Ishikawa (cell line): ENCODE measurements around the gene SMYD2.

ENCODE experiments used
- CEBPB ChIP-seq: IDR thresholded peaks from 2 replicates; pipeline ENCODE4 v1.6.1; 2012
- CREB1 ChIP-seq: IDR thresholded peaks from 2 replicates; pipeline ENCODE4 v1.6.1; 2012; ENCODE audit warnings: low read depth
- EGR1 ChIP-seq: IDR thresholded peaks from 2 replicates; pipeline ENCODE4 v1.6.1; 2012
- EP300 ChIP-seq: IDR thresholded peaks from 2 replicates; pipeline ENCODE4 v1.6.1; 2012; ENCODE audit warnings: borderline replicate concordance
- FOXM1 ChIP-seq: IDR thresholded peaks from 2 replicates; pipeline ENCODE4 v1.6.1; 2012; ENCODE audit warnings: low read depth, borderline replicate concordance
- MAX ChIP-seq: IDR thresholded peaks from 2 replicates; pipeline ENCODE4 v1.6.1; 2012
- NFIC ChIP-seq: IDR thresholded peaks from 2 replicates; pipeline ENCODE4 v1.6.1; 2012
- RAD21 ChIP-seq: IDR thresholded peaks from 2 replicates; pipeline ENCODE4 v1.6.1; 2012; ENCODE audit warnings: low read depth
- REST ChIP-seq: IDR thresholded peaks from 2 replicates; pipeline ENCODE4 v1.6.1; 2012; ENCODE audit warnings: low read depth, mild to moderate bottlenecking
- TAF1 ChIP-seq: IDR thresholded peaks from 2 replicates; pipeline ENCODE4 v1.6.1; 2012; ENCODE audit warnings: low read depth, mild to moderate bottlenecking
- TCF12 ChIP-seq: IDR thresholded peaks from 2 replicates; pipeline ENCODE4 v1.6.1; 2012; ENCODE audit warnings: low read depth
- TEAD4 ChIP-seq: IDR thresholded peaks from 2 replicates; pipeline ENCODE4 v1.6.1; 2012
- USF1 ChIP-seq: IDR thresholded peaks from 2 replicates; pipeline ENCODE4 v1.6.1; 2012
- YY1 ChIP-seq: IDR thresholded peaks from 2 replicates; pipeline ENCODE4 v1.6.1; 2012; ENCODE audit warnings: low read depth
- ZBTB7A ChIP-seq: IDR thresholded peaks from 2 replicates; pipeline ENCODE4 v1.6.1; 2012; ENCODE audit warnings: low read depth

The SMYD2 gene

GRCh38 chr1:214337511-214337910 is 56.6 kb downstream of the SMYD2 start:
- TF ChIP-seq CREB1, result no peak
- no peak for TF ChIP-seq TAF1

GRCh38 chr1:214338212-214338611 is 57.3 kb downstream of the SMYD2 start:
- no peak for TF ChIP-seq FOXM1
- no peak for TF ChIP-seq TAF1
- TF ChIP-seq REST, result no peak
- no peak for TF ChIP-seq NFIC
- TF ChIP-seq RAD21, result no peak
- no peak for TF ChIP-seq CEBPB
- TF ChIP-seq CREB1, result no peak
- TF ChIP-seq ZBTB7A, result no peak
- no peak for TF ChIP-seq TCF12
- no peak for TF ChIP-seq MAX
- TF ChIP-seq YY1, result no peak
- TF ChIP-seq USF1, result no peak
- no peak for TF ChIP-seq EGR1

GRCh38 chr1:214341459-214341858 is 60.5 kb downstream of the SMYD2 start:
- TF ChIP-seq CREB1, result no peak
- TF ChIP-seq EP300, result no peak
- TF ChIP-seq FOXM1, result no peak
- no peak for TF ChIP-seq MAX
- no peak for TF ChIP-seq RAD21
- no peak for TF ChIP-seq REST
- TF ChIP-seq ZBTB7A, result no peak
- TF ChIP-seq USF1, result no peak
- TF ChIP-seq YY1, result no peak
- TF ChIP-seq TAF1, result no peak
- TF ChIP-seq TCF12, result no peak
- TF ChIP-seq EGR1, result no peak

- TF ChIP-seq NFIC (no peak), USF1 (no peak), EGR1 (no peak), TEAD4 (no peak), YY1 (no peak), CREB1 (no peak), MAX (no peak), REST (no peak), CEBPB (no peak), TCF12 (no peak), EP300 (no peak), RAD21 (no peak), ZBTB7A (no peak), FOXM1 (no peak), TAF1 (no peak)
Observed at GRCh38 chr1:214341932-214342331, 61.0 kb downstream of the SMYD2 start.
